A549 (cell line): ENCODE measurements around the gene CMAS. TPM values are rescaled to one million over a fixed set of nuclear protein-coding genes. Genes with fewer than 3 reads are reported as not detected.

Source experiments
- ATAC-seq, 2 experiments: fragments of 200-7000 bp in 1 of 2; fragments of >200 bp in 1 of 2; cut with Nextera tagmentation in 1 of 2; cut with Tn5 transposase in 1 of 2; 3 replicates each; pipeline versions ENCODE4 v1.8.0 to v1.9.1; 2018 to 2020; ENCODE audit warnings: mild to moderate bottlenecking in 1 of 2, moderate library complexity in 1 of 2
- CTCF ChIA-PET: fragments of 300-600 bp; sonication (Branson Sonifier 250); formaldehyde crosslinking; extraction: SDS; loops from one replicate; lab custom pipeline; 2021; ENCODE audit warnings: antibody characterized with exemption, inconsistent platforms; lab: Yijun Ruan, JAX
- POLR2A ChIA-PET: fragments of 350-600 bp; formaldehyde crosslinking; extraction: SDS; loops from one replicate; lab custom pipeline; 2021; ENCODE audit warnings: antibody characterized with exemption, inconsistent platforms; lab: Yijun Ruan, JAX
- DNase-seq, 2 experiments: peaks; one replicate each; pipeline versions ENCODE4 v3.0.0 to v3.0.0-alpha.2; 2011 to 2016; ENCODE audit warnings: low read depth in 1 of 2, low spot score in 1 of 2
- FAIRE-seq: peaks from 2 replicates; lab custom pipeline; 2011; peaks lifted over from hg19 to GRCh38; lab: Jason Lieb, UNC
- H3K27ac ChIP-seq, 2 experiments: fragments of >200 bp; sonication (Bioruptor Twin); formaldehyde crosslinking; 3 replicates each; pipeline ENCODE4 v1.5.1; 2016 to 2017
- H3K4me1 ChIP-seq: fragments of >200 bp; sonication (Bioruptor Twin); formaldehyde crosslinking; 3 replicates; pipeline ENCODE4 v1.6.1; 2016
- H3K4me2 ChIP-seq: fragments of >200 bp; sonication (Bioruptor Twin); formaldehyde crosslinking; 3 replicates; pipeline ENCODE4 v1.6.1; 2016
- H3K4me3 ChIP-seq: fragments of >200 bp; sonication (Bioruptor Twin); formaldehyde crosslinking; 3 replicates; pipeline ENCODE4 v1.5.1; 2016
- H3K9me3 ChIP-seq: fragments of >200 bp; sonication (Bioruptor Twin); formaldehyde crosslinking; 3 replicates; pipeline ENCODE4 v1.6.1; 2016
- ESRRA ChIP-seq: fragments of 150-350 bp; IDR thresholded peaks from 2 replicates; pipeline ENCODE4 v1.6.1; 2014; ENCODE audit warnings: mild to moderate bottlenecking, low read length, borderline replicate concordance
- HES2 ChIP-seq: fragments of >200 bp; sonication (Bioruptor Twin); formaldehyde crosslinking; IDR thresholded peaks from 2 replicates; pipeline ENCODE4 v1.6.1; 2016
- HEYL ChIP-seq: fragments of 250-450 bp; sonication (Bioruptor Pico); IDR thresholded peaks from 2 replicates; pipeline ENCODE4 v1.8.0; 2021; ENCODE audit warnings: mild to moderate bottlenecking, moderate library complexity
- HOXB5 ChIP-seq: fragments of 250-450 bp; sonication (Bioruptor Pico); IDR thresholded peaks from 2 replicates; pipeline ENCODE4 v1.5.0; 2020; ENCODE audit warnings: mild to moderate bottlenecking, moderate library complexity
- JUN ChIP-seq, 2 experiments: fragments of >200 bp; sonication (Bioruptor Twin); formaldehyde crosslinking; IDR thresholded peaks; 2 replicates in 1 of 2; 3 replicates in 1 of 2; pipeline ENCODE4 v1.6.1; 2016 to 2017
- MAFK ChIP-seq: fragments of 450-650 bp; IDR thresholded peaks from 2 replicates; pipeline ENCODE4 v1.6.1; 2014; ENCODE audit not compliant: partially characterized antibody
- PHF8 ChIP-seq: fragments of 200-600 bp; sonication (generic); IDR thresholded peaks from 2 replicates; pipeline ENCODE4 v1.6.1; 2016; ENCODE audit warnings: low read depth, mild to moderate bottlenecking, antibody characterized with exemption, moderate library complexity, borderline replicate concordance
- RAD21 ChIP-seq, 2 experiments: fragments of >200 bp in 1 of 2; sonication (Bioruptor Twin) in 1 of 2; formaldehyde crosslinking in 1 of 2; IDR thresholded peaks in 1 of 2; conservative IDR thresholded peaks in 1 of 2; 2 replicates in 1 of 2; 3 replicates in 1 of 2; pipeline ENCODE4 v1.6.1; 2012 to 2018; ENCODE audit warnings: inconsistent platforms in 1 of 2
- REST ChIP-seq: fragments of 200-600 bp; sonication (generic); IDR thresholded peaks from 2 replicates; pipeline ENCODE4 v1.6.1; 2016; ENCODE audit warnings: antibody characterized with exemption, mild to moderate bottlenecking, moderate library complexity
- RFX5 ChIP-seq: fragments of 450-650 bp; IDR thresholded peaks from 2 replicates; pipeline ENCODE4 v1.7.1; 2014; ENCODE audit warnings: antibody characterized with exemption, mild to moderate bottlenecking, moderate library complexity
- RNF2 ChIP-seq: fragments of 200-600 bp; sonication (generic); IDR thresholded peaks from 2 replicates; pipeline ENCODE4 v1.6.1; 2016; ENCODE audit warnings: low read depth, mild to moderate bottlenecking, antibody characterized with exemption, moderate library complexity, borderline replicate concordance
- SMC3 ChIP-seq: fragments of >200 bp; sonication (Bioruptor Twin); formaldehyde crosslinking; IDR thresholded peaks from 3 replicates; pipeline ENCODE4 v1.6.1; 2018; ENCODE audit warnings: inconsistent platforms
- WGBS: methylation state at CpG from one replicate; pipeline ENCODE4 v1.1.6; 2017; ENCODE audit errors: missing lambda C conversion rate; 5-methylcytosine and 5-hydroxymethylcytosine counted together
- polyA plus RNA-seq, 4 experiments: library from polyadenylated mRNA; depleted of rRNA in 3 of 4; stranded (reverse); fragments of >200 nt; fragmentation: RNase III in 1 of 4; extraction: RNeasy Plus Mini Kit Qiagen cat#74134 plus additional on column Dnase treatment in 1 of 4; gene quantifications; 2 replicates in 3 of 4; 3 replicates in 1 of 4; pipeline ENCODE4 v1.2.3, GENCODE V29; 2011 to 2017

Gene CMAS
- polyA plus RNA-seq, 2 of the 4 experiments (the other 2 are of a cell fraction): 47.1 to 68.2 TPM

- TF ChIP-seq HES2 (no peak), RAD21 (conservative IDR thresholded peaks at IDR 0.05 in 1 of 2, IDR thresholded peaks at IDR 0.05 in 1 of 2) (no peak), PHF8 (no peak), ESRRA (no peak)
- TF ChIP-seq, all 56 proteins: peak for 0
Observed at GRCh38 chr12:22014041-22014782, 31.8 kb upstream of the CMAS start (continued).

DNA sequence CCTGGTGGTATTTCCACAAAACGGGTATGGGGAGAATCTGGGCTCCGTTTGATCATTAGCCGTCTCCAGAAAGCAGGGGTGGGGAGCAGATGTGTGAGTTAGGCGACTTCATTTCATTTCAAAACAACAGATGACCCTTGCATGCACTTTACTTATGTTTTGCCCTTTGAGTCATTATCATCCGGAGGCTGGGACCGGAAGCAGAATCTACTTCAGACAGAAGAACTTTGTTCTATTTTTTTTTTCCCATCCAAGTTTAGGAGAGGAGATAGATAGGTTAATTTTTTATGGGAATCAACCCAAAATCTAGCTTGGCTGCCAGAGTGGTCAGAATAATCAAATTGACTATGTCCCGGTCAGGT is 31.3 kb upstream of the CMAS start:
- ChIA-PET POLR2A (no interaction called here), CTCF (interaction anchor here (1.2 to 1.8 kb wide), 3 partner anchors 25 to 317 kb away, joined by 6 to 7 read pairs (median 7); no protein-coding TSS in a partner anchor)
- Histone ChIP-seq H3K27ac (no peak overlapping the region), H3K4me1 (no peaks in the 10 kb centered on the region), H3K4me3 (no peak overlapping the region), H3K4me2 (no peak overlapping the region), H3K9me3 (no peaks in the 10 kb centered on the region)
- DNase-seq (no peak), FAIRE-seq (no peak), ATAC-seq (no peak)
- TF ChIP-seq MAFK (no peak), JUN (IDR thresholded peaks at IDR 0.05) (no peak), REST (no peak)
- 60% methylated on average over 7 of the region's 7 CpGs for WGBS

GRCh38 chr12:22016982-22017381 is 29.0 kb upstream of the CMAS start:
- POLR2A ChIA-PET: no interaction called here
- FAIRE-seq (no peak), ATAC-seq (no peak), DNase-seq (no peak)
- H3K4me2 ChIP-seq: no peak overlapping the region
- TF ChIP-seq RNF2 (no peak), RFX5 (no peak), SMC3 (no peak), HOXB5 (CRISPR knock-in tag) (no peak), HEYL (CRISPR knock-in tag) (no peak), REST (no peak)
- no peak overlapping the region for H3K4me3 ChIP-seq
- H3K4me1 ChIP-seq: no peaks in the 10 kb centered on the region
- no peaks in the 10 kb centered on the region for H3K9me3 ChIP-seq
- CTCF ChIA-PET: interaction anchor here (1.3 to 2.5 kb wide), 2 partner anchors 136 to 319 kb away, joined by 3 to 25 read pairs; no protein-coding TSS in a partner anchor
- no peak overlapping the region for H3K27ac ChIP-seq
